Measurements from ENCODE around the gene PC. TPM values are rescaled to one million over a fixed set of nuclear protein-coding genes. Genes with fewer than 3 reads are reported as not detected.

Gene PC
- total RNA-seq, 2 experiments from 2014 or later: 5.6 to 6.5 TPM

DNA sequence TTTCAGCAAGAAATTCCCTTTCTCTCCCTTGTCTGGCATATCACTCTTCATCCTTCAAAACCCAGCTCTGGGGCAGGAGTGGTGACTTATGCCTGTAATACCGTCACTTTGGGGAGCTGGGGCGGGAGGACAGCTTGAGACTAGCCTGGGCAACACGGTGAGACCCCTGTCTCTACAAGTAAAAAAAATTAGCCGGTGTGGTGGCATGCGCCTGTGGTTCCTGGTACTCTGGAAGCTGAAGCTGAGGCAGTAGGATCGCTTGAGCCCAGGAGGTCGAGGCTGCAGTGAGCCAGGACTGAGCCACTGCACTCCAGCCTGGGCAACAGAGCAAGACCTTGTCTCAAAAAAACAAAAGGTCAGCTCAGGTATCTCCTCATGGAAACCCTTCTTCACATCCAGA lies 116.3 kb downstream of the PC start:
- no peak for DNase-seq
- POLR2A ChIA-PET: interaction anchor here (0.6 to 5.4 kb wide), 9 partner anchors 8 to 327 kb away, joined by 3 to 66 read pairs (median 4); no protein-coding TSS in a partner anchor
- TF ChIP-seq, protein P1, sequence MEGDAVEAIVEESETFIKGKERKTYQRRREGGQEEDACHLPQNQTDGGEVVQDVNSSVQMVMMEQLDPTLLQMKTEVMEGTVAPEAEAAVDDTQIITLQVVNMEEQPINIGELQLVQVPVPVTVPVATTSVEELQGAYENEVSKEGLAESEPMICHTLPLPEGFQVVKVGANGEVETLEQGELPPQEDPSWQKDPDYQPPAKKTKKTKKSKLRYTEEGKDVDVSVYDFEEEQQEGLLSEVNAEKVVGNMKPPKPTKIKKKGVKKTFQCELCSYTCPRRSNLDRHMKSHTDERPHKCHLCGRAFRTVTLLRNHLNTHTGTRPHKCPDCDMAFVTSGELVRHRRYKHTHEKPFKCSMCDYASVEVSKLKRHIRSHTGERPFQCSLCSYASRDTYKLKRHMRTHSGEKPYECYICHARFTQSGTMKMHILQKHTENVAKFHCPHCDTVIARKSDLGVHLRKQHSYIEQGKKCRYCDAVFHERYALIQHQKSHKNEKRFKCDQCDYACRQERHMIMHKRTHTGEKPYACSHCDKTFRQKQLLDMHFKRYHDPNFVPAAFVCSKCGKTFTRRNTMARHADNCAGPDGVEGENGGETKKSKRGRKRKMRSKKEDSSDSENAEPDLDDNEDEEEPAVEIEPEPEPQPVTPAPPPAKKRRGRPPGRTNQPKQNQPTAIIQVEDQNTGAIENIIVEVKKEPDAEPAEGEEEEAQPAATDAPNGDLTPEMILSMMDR (IDR thresholded peaks at IDR 0.05): no peak
- peaks cover 49% of the 10 kb centered on the region for H3K4me1 Mint-ChIP-seq (ENCODE audit: low read depth)
- H3K9me3 Mint-ChIP-seq: no peaks in the 10 kb centered on the region
- peaks cover 32% of the 10 kb centered on the region for H3K36me3 Mint-ChIP-seq (ENCODE audit: low read depth)
- H3K27ac Mint-ChIP-seq: peak overlapping the region; percentile 93
- CTCF ChIA-PET: interaction anchor here (0.7 to 3.1 kb wide), 8 partner anchors 9 to 250 kb away, joined by 3 to 18 read pairs (median 4); partner anchors contain the start of gene RBM4B
- no peak for ATAC-seq
- peak overlapping the region; percentile 93 for H3K4me3 Mint-ChIP-seq
- intact Hi-C loops (cut with micrococcal nuclease): no loop called here
- no peaks in the 10 kb centered on the region for H3K27me3 Mint-ChIP-seq

DNA sequence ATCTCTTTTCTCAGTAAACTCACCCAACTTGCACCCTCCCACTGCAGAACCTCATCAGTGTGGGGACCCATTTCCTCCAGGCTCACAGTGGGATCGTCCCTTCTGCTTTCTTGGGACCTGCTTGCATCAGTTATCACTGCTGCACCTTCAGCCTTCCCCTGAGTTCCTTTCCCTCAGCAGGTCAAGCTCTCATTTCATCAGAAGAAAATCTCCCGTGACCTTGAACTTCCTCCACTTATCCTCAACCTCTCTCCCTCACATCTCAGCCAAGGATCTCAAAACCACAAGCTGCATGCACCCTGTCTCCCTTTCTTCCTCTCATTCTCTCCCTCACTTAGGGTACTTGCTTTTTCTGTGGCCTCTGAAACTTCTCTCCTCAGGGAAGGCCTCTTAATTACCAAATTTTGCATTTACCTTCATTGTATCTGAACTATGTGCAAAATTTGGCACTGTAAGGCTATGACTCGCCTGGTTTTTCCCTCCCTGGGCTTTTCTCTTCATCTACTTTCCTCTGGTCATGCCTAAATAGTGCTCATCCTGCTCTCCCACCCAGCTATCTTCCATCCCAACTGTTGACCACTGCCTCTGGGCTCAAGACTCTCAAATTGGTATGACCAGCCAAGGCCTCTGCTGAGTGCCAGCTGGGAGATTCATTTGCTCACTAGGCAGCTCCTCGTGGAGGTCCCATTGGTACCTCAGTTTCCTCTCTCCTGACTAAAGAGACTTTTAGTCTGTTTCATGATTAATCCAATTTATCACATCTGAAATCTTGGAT lies 117.7 kb downstream of the PC start:
- Mint-ChIP-seq H3K4me1 (ENCODE audit: low read depth) (peaks cover 51% of the 10 kb centered on the region), H3K27me3 (no peaks in the 10 kb centered on the region), H3K4me3 (peak overlapping the region; percentile 37), H3K36me3 (ENCODE audit: low read depth) (peaks cover 32% of the 10 kb centered on the region), H3K27ac (peak overlapping the region; percentile 64), H3K9me3 (no peaks in the 10 kb centered on the region)
- intact Hi-C loops (cut with micrococcal nuclease): no loop called here
- ChIA-PET CTCF (interaction anchor here (0.9 to 1.1 kb wide), 2 partner anchors 11 to 42 kb away, joined by 3 read pairs; no protein-coding TSS in a partner anchor), POLR2A (interaction anchor here (0.7 to 1.5 kb wide), 2 partner anchors 11 to 135 kb away, joined by 4 to 5 read pairs; no protein-coding TSS in a partner anchor)
- TF ChIP-seq, protein P1 (IDR thresholded peaks at IDR 0.05): no peak
- DNase-seq (no peak), ATAC-seq (no peak)

DNA sequence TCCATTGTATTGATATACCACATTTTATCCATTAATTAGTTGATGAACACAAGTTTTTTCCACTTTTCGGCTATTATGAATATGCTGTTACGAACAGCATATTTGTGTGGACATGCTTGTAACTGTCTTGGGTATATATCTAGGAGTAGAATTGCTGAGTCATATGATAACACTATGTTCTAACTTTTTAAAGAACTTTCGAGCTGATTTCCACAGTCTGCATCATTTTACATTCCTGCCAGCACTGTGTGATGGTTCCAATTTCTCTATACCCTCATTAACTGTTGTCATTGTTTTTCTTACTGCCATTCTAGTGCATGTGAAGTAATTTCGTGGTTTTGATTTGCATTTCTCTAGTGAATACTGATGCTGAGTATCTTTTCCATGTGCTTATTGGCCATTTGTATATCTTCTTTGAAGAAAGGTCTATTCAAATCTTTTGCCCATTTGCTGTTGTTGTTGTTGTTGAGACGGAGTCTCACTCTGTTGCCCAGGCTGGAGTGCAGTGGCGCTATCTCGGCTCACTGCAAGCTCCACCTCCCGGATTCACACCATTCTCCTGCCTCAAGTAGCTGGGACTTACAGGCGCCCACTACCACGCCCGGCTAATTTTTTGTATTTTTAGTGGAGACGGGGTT lies 122.3 kb downstream of the PC start:
- POLR2A ChIA-PET: interaction anchor here (0.6 kb wide), 1 partner anchor 8 kb away, joined by 3 read pairs; no protein-coding TSS in a partner anchor
- H3K27me3 Mint-ChIP-seq: no peaks in the 10 kb centered on the region
- DNase-seq (no peak), ATAC-seq (no peak)
- CTCF ChIA-PET: interaction anchor here (1.3 to 1.6 kb wide), 2 partner anchors 140 to 256 kb away, joined by 3 read pairs; no protein-coding TSS in a partner anchor
- H3K27ac Mint-ChIP-seq: peak overlapping the region; percentile 29
- intact Hi-C loops (cut with micrococcal nuclease): no loop called here
- peaks cover 24% of the 10 kb centered on the region for H3K4me1 Mint-ChIP-seq (ENCODE audit: low read depth)
- TF ChIP-seq, protein P1 (IDR thresholded peaks at IDR 0.05): no peak
- peaks cover 13% of the 10 kb centered on the region for H3K36me3 Mint-ChIP-seq (ENCODE audit: low read depth)
- no peaks in the 10 kb centered on the region for H3K9me3 Mint-ChIP-seq
- no peak overlapping the region for H3K4me3 Mint-ChIP-seq

DNA sequence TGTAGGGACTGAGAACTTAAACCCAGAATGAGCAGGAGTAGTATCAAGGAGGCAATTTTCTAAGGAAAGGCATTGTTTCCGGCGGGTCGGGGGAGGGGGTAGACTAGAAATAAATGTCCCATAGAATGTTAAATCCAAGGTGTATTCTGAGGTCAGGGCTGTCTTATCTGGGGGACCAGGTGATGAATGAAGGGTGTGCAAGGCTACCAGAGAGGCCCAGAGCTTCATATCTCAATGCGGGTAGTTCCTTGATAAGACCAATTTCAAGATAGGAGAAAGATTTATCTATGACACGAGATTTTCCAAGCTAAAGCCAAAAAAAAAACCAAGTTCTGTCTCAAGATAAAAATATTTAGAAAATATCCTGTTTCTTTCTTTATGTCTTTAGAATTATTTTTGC lies 123.2 kb downstream of the PC start:
- ATAC-seq: no peak
- no peak overlapping the region for H3K27ac Mint-ChIP-seq
- H3K4me1 Mint-ChIP-seq (ENCODE audit: low read depth): peaks cover 15% of the 10 kb centered on the region
- peaks cover 5% of the 10 kb centered on the region for H3K36me3 Mint-ChIP-seq (ENCODE audit: low read depth)
- TF ChIP-seq, protein P1 (IDR thresholded peaks at IDR 0.05): no peak
- no peak for DNase-seq
- intact Hi-C loops (cut with micrococcal nuclease): loop anchor here (1.0 kb wide), 1 partner anchor 141 kb away; no protein-coding TSS in a partner anchor
- no peak overlapping the region for H3K4me3 Mint-ChIP-seq
- no peaks in the 10 kb centered on the region for H3K9me3 Mint-ChIP-seq
- no peaks in the 10 kb centered on the region for H3K27me3 Mint-ChIP-seq
- ChIA-PET POLR2A (interaction anchor here (1.2 to 2.0 kb wide), 2 partner anchors 7 to 157 kb away, joined by 3 to 8 read pairs; partner anchors contain the start of gene RBM4B), CTCF (interaction anchor here (0.7 to 3.6 kb wide), 18 partner anchors 8 to 427 kb away, joined by 3 to 60 read pairs (median 4); partner anchors contain the start of gene RBM4B)
